Activated naive CD4-positive, alpha-beta T cell treated with anti-CD3 and anti-CD28 coated beads, Interleukin-2, amount 50 U/mL, for 24 hours (primary cell): Measurements from ENCODE around the gene GLRA3.
"Not testable (repeated sequence)": the region's sequence is repeated elsewhere in the genome, so short reads cannot be mapped to it uniquely, and the experiment has no call there.

Experiments used
- H3K27ac Mint-ChIP-seq: one replicate; pipeline ENCODE4 v1.8.0; 2021; ENCODE audit warnings: mild to moderate bottlenecking, mixed read lengths
- H3K27me3 Mint-ChIP-seq: one replicate; pipeline ENCODE4 v1.8.0; 2021; ENCODE audit warnings: mixed read lengths
- H3K36me3 Mint-ChIP-seq: one replicate; pipeline ENCODE4 v1.8.0; 2021; ENCODE audit warnings: mixed read lengths
- H3K4me1 Mint-ChIP-seq: one replicate; pipeline ENCODE4 v1.8.0; 2021; ENCODE audit warnings: mixed read lengths
- H3K4me3 Mint-ChIP-seq: one replicate; pipeline ENCODE4 v1.8.0; 2021; ENCODE audit warnings: mild to moderate bottlenecking, mixed read lengths
- H3K9me3 Mint-ChIP-seq: one replicate; pipeline ENCODE4 v1.8.0; 2021; ENCODE audit warnings: mixed read lengths

The GLRA3 gene

DNA sequence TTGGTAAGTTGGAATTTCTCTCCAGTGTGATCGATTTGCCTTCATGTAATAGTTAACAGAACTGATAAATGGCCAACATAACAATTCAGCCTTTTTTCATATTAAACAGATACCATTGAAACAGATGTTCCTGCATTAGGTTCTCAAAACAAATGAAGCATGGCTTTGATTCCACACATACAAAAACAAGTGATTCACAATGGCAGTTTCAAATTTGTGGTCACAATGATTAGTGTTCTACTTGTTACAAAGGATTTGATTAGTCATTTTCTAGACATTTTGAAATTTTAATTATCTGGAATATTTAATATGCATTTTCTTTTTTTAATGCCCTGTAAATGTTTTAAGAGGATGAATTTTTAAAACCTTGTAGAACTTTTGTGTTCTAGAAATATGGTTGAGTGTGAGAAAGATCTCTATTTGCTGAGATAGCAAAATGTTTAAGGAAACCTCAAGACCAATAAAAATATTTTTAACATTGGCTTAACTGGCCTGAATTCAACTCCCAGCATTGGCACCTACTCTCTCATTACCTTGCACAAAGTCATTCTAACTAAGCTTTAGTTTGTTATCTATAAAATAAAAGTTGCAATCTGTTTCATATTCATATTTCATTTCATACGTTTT, 18.9 kb upstream of the GLRA3 start:
- H3K4me3 Mint-ChIP-seq = no peak overlapping the region
- H3K4me1 Mint-ChIP-seq = no peaks in the 10 kb centered on the region
- H3K36me3 Mint-ChIP-seq = peaks cover 2% of the 10 kb centered on the region

DNA sequence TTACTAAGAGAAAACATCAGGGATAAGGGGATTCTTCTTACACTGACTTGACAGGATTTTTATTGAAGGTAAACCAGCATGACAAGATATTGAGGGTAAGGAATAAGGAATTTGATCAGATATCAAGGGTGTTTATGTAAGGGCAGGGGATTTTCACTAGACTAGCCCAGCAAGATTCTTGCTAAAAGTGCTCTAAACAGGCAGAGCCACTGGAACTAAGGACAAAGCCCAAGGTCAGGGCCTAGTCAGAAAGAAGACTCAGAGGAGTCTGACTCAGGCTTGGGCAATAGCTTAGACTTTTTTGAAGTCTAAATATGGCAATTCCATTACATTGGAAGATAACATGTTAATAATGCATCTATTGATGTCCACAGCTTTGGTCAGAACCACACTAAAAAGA, 6.5 kb upstream of the GLRA3 start:
- H3K27me3 Mint-ChIP-seq = peaks cover 4% of the 10 kb centered on the region
- H3K9me3 Mint-ChIP-seq = peaks cover 10% of the 10 kb centered on the region
- no peak overlapping the region for H3K27ac Mint-ChIP-seq
- no peaks in the 10 kb centered on the region for H3K36me3 Mint-ChIP-seq
- no peaks in the 10 kb centered on the region for H3K4me1 Mint-ChIP-seq
- no peak overlapping the region for H3K4me3 Mint-ChIP-seq

More for the DNA sequence above, 18.9 kb upstream of the GLRA3 start:
- no peaks in the 10 kb centered on the region for H3K27me3 Mint-ChIP-seq
- H3K27ac Mint-ChIP-seq = no peak overlapping the region
- H3K9me3 Mint-ChIP-seq = no peaks in the 10 kb centered on the region

DNA sequence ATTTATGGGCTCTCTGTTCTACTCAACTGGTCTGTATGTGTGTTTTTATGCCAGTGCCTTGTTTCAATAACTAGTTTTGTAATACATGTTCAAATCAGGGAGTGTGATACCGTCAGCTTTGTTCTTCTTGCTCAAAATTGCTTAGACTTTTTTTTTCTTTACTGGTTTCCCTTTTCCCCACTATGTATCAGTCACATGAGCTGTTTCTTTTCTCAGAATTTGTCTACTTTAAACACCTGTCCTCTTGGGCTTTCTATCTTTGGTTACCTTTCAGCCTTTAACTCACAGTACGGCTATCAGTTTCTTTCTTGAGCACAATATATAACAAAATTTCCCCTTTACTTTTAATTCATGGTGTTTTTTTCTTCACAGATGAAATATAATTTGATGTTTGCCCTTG, 5.4 kb upstream of the GLRA3 start:
- Mint-ChIP-seq H3K4me3 (no peak overlapping the region), H3K9me3 (peaks cover 15% of the 10 kb centered on the region), H3K36me3 (no peaks in the 10 kb centered on the region), H3K4me1 (no peaks in the 10 kb centered on the region), H3K27ac (no peak overlapping the region), H3K27me3 (peaks cover 12% of the 10 kb centered on the region)

DNA sequence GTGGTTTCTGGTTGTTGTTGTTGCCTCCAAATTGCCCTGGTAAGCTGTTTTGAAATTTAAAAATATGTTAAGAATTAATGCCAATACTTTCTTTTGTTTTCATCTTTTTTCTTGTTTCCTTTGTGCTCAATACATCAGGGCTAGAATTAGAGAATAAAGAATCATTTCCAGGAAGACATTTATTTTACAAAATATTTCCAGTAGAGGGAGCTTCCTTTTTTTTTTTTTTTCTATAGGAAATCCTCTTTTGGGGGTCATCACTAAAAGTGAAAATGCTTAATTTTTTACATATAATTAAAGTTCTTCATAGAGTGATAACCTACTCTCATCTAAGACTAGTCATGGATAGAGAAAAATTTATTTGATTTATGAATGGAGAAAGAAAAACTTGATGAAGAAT, 2.4 kb downstream of the GLRA3 start:
- Mint-ChIP-seq H3K4me1 (peaks cover 5% of the 10 kb centered on the region), H3K9me3 (peaks cover 21% of the 10 kb centered on the region), H3K4me3 (no peak overlapping the region), H3K36me3 (peaks cover 5% of the 10 kb centered on the region), H3K27ac (no peak overlapping the region), H3K27me3 (peaks cover 19% of the 10 kb centered on the region)

DNA sequence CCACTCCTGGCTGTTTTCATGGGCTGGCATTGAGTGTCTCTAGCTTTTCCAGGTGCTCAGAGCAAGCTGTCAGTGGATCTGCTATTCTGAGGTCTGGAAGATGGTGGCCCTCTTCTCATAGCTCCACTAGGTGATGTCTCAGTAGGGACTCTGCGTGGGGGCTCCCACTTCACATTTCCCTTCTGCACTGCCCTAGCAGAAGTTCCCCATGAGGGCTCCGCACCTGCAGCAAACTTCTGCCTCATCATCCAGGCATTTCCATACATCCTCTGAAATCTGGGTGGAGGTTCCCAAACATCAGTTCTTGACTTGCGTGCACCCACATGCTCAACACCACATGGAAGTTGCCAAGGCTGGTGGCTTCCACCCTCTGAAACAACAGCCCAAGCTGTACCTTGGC, 13.8 kb downstream of the GLRA3 start:
- Mint-ChIP-seq H3K4me3 (no peak overlapping the region), H3K4me1 (no peaks in the 10 kb centered on the region), H3K27ac (no peak overlapping the region), H3K36me3 (no peaks in the 10 kb centered on the region), H3K27me3 (no peaks in the 10 kb centered on the region), H3K9me3 (no peaks in the 10 kb centered on the region)

DNA sequence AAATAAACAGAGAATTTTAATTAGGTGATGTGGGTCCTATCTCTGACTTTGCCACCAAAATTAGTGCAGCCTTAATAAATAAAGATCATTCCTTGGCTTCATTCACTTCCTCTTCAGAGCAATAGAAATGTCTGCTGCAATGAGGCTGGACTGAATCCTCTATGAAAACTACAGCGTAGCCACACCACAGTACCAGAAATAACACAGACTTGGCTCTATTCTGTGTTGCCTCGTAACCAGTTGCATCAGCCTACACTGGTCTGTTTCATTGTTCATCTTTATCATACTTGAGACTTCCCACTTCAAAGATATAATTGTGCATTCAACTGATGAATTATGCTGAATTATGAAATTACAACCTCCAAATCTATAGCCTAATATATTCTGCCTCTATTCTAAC, 15.8 kb downstream of the GLRA3 start:
- H3K27me3 Mint-ChIP-seq = no peaks in the 10 kb centered on the region
- H3K9me3 Mint-ChIP-seq = no peaks in the 10 kb centered on the region
- H3K27ac Mint-ChIP-seq = no peak overlapping the region
- H3K4me1 Mint-ChIP-seq = no peaks in the 10 kb centered on the region
- H3K4me3 Mint-ChIP-seq = no peak overlapping the region
- H3K36me3 Mint-ChIP-seq = no peaks in the 10 kb centered on the region

DNA sequence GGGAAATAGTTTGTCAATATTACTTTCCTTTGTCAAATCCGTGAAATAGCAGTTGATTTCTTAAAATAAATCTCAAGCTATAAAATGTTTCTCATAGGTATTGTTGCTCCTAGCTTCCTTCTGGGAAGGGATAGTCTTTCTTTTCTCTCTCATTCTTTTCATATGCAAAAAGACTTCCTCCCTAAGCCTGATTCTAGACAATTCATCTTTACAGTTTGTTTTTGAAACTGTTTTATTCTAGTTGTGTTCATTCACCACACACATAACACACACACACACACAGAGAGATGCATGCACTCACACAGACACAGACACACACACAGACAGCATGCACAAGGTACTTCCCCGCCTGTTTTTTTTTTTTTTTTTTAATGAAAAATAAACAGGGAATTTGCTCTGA, 18.2 kb downstream of the GLRA3 start:
- no peak overlapping the region for H3K27ac Mint-ChIP-seq
- no peaks in the 10 kb centered on the region for H3K27me3 Mint-ChIP-seq
- no peaks in the 10 kb centered on the region for H3K9me3 Mint-ChIP-seq
- H3K36me3 Mint-ChIP-seq = no peaks in the 10 kb centered on the region
- no peak overlapping the region for H3K4me3 Mint-ChIP-seq
- H3K4me1 Mint-ChIP-seq = no peaks in the 10 kb centered on the region

DNA sequence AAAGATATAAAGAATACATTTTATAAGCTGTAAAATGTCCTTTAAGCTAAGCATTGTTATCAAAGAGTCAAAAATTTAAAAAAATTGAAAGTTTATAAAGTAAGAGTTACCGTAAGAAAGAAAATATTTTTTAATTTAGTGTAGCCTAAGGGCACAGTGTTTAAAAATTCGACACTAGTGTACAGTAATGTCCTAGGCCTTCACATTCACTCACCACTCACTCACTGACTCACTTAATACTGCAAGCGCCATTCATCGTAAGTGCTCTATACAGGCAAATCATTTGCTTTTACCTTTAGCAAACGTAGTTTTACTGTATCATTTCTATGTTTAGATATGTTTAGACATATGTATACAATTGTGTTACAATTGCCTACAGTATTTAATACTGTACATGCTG, 20.2 kb downstream of the GLRA3 start:
- Mint-ChIP-seq H3K27me3 (no peaks in the 10 kb centered on the region), H3K4me3 (no peak overlapping the region), H3K9me3 (peaks cover 4% of the 10 kb centered on the region), H3K36me3 (no peaks in the 10 kb centered on the region), H3K27ac (no peak overlapping the region), H3K4me1 (no peaks in the 10 kb centered on the region)

DNA sequence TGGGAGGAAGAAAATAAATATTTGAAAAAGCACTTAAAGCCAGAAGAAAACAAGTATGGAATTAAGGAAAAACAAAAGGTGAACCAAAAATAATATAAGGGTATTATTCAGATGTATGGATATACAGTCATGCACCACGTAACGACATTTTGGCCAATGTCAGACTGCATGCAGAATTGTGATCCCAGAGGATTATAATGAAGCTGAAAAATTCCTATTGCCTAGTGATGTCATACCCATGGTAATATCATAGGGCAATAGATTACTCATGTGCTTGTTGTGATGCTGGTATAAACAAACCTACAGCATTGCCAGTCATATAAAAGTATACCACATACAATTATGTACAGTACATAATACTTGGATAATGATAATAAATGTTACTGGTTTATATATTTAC, 20.9 kb downstream of the GLRA3 start:
- no peak overlapping the region for H3K4me3 Mint-ChIP-seq
- no peaks in the 10 kb centered on the region for H3K36me3 Mint-ChIP-seq
- H3K27me3 Mint-ChIP-seq = no peaks in the 10 kb centered on the region
- H3K27ac Mint-ChIP-seq = no peak overlapping the region
- no peaks in the 10 kb centered on the region for H3K4me1 Mint-ChIP-seq
- peaks cover 4% of the 10 kb centered on the region for H3K9me3 Mint-ChIP-seq

DNA sequence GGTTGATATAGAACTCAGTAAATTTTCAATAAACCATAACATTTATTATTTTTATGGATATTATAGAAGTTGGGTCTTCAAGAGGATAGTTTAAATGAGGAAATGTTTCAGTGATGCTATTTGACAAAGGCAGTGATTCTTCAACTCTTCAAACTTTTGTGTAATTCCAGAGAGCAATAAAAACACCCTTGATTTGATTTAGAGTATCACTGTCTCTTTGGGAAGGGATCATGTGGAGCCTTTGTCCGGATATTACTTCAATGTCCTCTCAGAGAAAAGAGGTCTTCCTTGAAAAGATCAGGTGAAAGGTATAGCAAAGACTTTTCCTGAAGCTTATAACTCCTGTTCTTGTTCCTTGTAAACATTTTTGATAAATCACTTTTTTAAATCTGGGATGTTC, 23.3 kb downstream of the GLRA3 start:
- H3K27me3 Mint-ChIP-seq = no peaks in the 10 kb centered on the region
- no peak overlapping the region for H3K27ac Mint-ChIP-seq
- no peaks in the 10 kb centered on the region for H3K4me1 Mint-ChIP-seq
- no peak overlapping the region for H3K4me3 Mint-ChIP-seq
- H3K9me3 Mint-ChIP-seq = peaks cover 9% of the 10 kb centered on the region
- H3K36me3 Mint-ChIP-seq = no peaks in the 10 kb centered on the region

DNA sequence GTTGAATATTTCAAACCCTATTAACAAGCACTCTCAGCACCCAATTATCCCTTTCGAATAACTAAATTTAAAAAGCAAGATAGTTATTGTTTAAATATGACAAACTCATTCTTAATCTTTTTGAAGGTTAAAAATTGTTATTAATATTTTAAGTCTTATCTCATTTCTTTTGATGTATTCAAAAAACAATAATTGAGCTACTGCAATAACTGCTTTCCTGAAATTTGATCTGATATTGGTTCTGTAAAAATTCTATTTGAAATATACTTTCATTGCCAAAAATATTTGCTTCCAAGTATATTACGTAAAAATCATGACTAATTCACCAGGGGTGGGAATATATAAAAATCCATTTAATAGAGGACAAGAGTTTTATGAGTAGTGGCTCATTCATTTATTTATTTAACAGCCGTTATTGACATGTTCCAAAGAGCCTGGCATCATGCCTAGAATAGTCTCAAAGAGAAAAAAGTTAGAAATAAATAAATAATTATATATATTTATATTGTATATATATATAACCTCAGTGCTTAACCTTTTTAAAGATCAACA, 34.4 kb downstream of the GLRA3 start:
- Mint-ChIP-seq H3K4me3 (no peak overlapping the region), H3K27ac (no peak overlapping the region), H3K4me1 (no peaks in the 10 kb centered on the region), H3K27me3 (no peaks in the 10 kb centered on the region), H3K9me3 (peaks cover 5% of the 10 kb centered on the region), H3K36me3 (no peaks in the 10 kb centered on the region)

DNA sequence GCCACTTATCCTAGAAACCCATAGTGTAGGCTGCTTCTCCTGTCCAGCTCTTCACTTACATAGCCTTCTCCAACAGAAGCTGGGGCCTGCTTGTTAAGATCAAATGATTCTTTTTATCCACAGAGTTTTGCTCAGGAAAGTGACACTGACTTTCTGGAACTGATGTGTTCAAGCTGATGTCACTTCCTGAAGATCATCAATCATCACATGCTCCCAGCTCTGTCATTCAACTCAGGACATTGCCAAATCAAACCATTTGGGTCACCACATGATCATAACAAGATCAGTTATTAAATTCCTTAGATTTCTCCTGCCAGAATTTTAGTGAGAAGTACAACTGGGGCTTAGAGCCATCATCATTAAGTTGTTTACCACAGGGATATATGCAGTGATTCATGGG, 39.4 kb downstream of the GLRA3 start:
- no peaks in the 10 kb centered on the region for H3K27me3 Mint-ChIP-seq
- no peaks in the 10 kb centered on the region for H3K4me1 Mint-ChIP-seq
- peaks cover 5% of the 10 kb centered on the region for H3K9me3 Mint-ChIP-seq
- no peaks in the 10 kb centered on the region for H3K36me3 Mint-ChIP-seq
- no peak overlapping the region for H3K27ac Mint-ChIP-seq
- H3K4me3 Mint-ChIP-seq = no peak overlapping the region

DNA sequence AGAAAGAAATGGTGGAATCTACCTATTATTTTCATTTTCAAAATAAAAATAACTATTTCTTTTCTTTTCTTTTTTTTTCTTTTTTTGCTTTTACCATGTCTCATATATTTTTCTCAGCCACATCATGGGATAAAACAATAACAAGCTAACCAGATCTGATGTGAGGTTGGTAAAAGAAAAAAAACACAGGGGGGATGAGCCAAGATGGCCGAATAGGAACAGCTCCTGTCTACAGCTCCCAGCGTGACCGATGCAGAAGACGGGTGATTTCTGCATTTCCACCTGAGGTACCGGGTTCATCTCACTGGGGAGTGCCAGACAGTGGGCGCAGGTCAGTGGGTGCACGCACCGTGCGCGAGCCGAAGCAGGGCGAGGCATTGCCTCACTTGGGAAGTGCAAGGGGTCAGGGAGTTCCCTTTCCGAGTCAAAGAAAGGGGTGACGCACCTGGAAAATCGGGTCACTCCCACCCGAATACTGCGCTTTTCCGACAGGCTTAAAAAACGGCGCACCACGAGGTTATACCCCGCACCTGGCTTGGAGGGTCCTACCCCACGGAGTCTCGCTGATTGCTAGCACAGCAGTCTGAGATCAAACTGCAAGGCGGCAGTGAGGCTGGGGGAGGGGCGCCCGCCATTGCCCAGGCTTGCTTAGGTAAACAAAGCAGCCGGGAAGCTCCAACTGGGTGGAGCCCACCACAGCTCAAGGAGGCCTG, 50.6 kb downstream of the GLRA3 start:
- H3K27ac Mint-ChIP-seq, H3K36me3 Mint-ChIP-seq, H3K27me3 Mint-ChIP-seq, H3K9me3 Mint-ChIP-seq, H3K4me3 Mint-ChIP-seq, H3K4me1 Mint-ChIP-seq: not testable (repeated sequence)

DNA sequence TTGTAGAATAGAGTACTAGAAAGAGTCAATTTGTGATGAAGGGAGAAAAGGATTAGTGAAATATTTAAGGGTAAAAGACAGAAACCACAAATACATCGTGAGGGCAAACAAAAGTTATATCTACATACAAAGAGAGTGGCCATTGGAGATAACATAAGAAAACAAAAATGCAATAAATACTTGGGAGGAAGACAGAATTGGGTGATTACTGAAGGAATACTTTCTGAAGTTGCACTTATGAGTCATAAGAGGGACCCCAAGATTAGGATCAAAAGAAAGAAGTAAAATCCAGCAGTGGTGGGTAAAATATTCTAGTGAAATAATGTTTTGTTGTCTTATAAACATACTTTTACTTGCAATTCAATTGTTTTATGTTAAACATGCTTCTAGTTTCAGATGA, 53.7 kb downstream of the GLRA3 start:
- no peaks in the 10 kb centered on the region for H3K27me3 Mint-ChIP-seq
- H3K27ac Mint-ChIP-seq = no peak overlapping the region
- H3K4me1 Mint-ChIP-seq = no peaks in the 10 kb centered on the region
- no peak overlapping the region for H3K4me3 Mint-ChIP-seq
- H3K36me3 Mint-ChIP-seq = no peaks in the 10 kb centered on the region
- H3K9me3 Mint-ChIP-seq = peaks cover 7% of the 10 kb centered on the region

DNA sequence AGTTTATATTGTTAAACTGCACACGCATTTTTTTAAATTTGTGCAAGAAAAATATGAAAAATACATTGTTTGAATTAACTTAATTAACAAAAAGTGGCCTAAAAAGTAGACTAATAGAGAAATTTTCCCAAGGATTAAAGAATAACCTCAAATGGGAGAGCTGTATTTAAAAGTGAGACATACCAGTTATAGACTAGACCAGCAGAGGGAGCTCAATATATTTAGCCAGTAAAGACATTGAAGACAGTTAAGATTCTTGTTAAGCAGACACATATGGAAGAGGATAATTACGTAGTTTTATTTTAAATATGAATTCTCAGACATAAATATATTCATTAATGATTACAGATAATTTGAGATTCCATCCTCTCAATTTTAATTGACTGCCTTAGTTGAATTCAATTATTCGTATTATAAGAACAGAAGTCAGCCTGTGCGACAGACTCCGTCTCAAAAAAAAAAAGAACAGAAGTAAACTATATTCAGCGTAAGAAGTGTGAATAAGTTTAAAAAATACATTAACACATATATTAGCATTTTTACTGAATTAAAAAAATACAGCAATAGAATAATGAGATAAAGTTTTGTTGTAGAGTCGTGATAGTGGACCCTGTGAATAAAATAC, 64.8 kb downstream of the GLRA3 start:
- H3K4me1 Mint-ChIP-seq = no peaks in the 10 kb centered on the region
- no peaks in the 10 kb centered on the region for H3K27me3 Mint-ChIP-seq
- no peak overlapping the region for H3K27ac Mint-ChIP-seq
- H3K9me3 Mint-ChIP-seq = no peaks in the 10 kb centered on the region
- H3K36me3 Mint-ChIP-seq = no peaks in the 10 kb centered on the region
- no peak overlapping the region for H3K4me3 Mint-ChIP-seq

DNA sequence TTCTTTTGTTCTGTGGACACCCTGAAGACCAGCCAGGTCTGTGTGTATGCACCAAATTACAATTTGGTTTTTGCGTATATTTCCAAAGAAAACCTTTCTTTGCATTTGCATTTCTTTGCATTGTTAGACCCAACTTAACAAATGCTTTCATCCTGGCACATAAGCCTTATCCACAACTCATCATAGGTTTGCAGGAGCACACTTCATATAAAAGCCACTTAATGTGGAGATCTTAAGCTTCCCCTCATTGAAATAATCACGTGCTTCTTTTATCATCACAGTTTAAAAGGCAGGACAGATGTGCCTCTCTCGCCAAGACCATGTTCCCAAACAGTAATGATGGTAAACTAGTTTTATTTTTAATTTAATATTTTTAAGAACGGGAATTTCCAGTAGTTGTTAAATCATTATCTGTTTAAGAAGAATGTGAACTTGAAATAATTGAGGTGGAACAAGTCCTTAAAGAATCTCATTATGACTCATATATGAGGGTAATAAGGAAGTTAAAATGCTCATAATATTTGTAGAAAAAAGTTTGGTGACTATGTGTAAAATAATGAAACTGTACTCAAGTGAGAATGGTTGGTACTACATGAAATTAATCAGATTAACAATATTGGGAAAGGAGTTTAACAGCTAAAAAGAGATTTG, 65.5 kb downstream of the GLRA3 start:
- H3K36me3 Mint-ChIP-seq = no peaks in the 10 kb centered on the region

More for the DNA sequence above, 65.5 kb downstream of the GLRA3 start:
- Mint-ChIP-seq H3K27me3 (no peaks in the 10 kb centered on the region), H3K27ac (no peak overlapping the region), H3K4me3 (no peak overlapping the region), H3K9me3 (no peaks in the 10 kb centered on the region), H3K4me1 (no peaks in the 10 kb centered on the region)
